ENCODE data around the gene LAMC3.

The LAMC3 gene

GRCh38 chr9:131013015-131013755 is 4.2 kb downstream of the LAMC3 start:
- no peak for DNase-seq

- DNase-seq = no peak
These were observed 5.0 kb downstream of the LAMC3 start for GRCh38 chr9:131013771-131014676.

- DNase-seq = no peak
These were observed 6.1 kb downstream of the LAMC3 start for GRCh38 chr9:131015112-131015511.

GRCh38 chr9:131015876-131016397 is 7.0 kb downstream of the LAMC3 start:
- DNase-seq = no peak

- no peak for DNase-seq
These were observed 8.1 kb downstream of the LAMC3 start for GRCh38 chr9:131017067-131017466.

GRCh38 chr9:131018621-131019020 is 9.6 kb downstream of the LAMC3 start:
- DNase-seq = no peak

GRCh38 chr9:131019388-131020239 is 10.6 kb downstream of the LAMC3 start:
- no peak for DNase-seq

GRCh38 chr9:131020388-131020787 is 11.4 kb downstream of the LAMC3 start:
- no peak for DNase-seq

GRCh38 chr9:131020862-131021261 is 11.9 kb downstream of the LAMC3 start:
- DNase-seq = no peak

- no peak for DNase-seq
These were observed 12.8 kb downstream of the LAMC3 start for GRCh38 chr9:131021785-131022184.

- DNase-seq = no peak
These were observed 16.2 kb downstream of the LAMC3 start for GRCh38 chr9:131024978-131025868.

- no peak for DNase-seq
These were observed 17.2 kb downstream of the LAMC3 start for GRCh38 chr9:131025953-131026858.

- DNase-seq = no peak
These were observed 18.3 kb downstream of the LAMC3 start for GRCh38 chr9:131027048-131027871.

GRCh38 chr9:131027872-131028179 is 18.9 kb downstream of the LAMC3 start:
- no peak for DNase-seq

GRCh38 chr9:131028221-131028884 is 19.4 kb downstream of the LAMC3 start:
- DNase-seq = no peak

GRCh38 chr9:131028931-131029573 is 20.1 kb downstream of the LAMC3 start:
- no peak for DNase-seq

GRCh38 chr9:131029574-131029952 is 20.6 kb downstream of the LAMC3 start:
- no peak for DNase-seq

- no peak for DNase-seq
These were observed 21.4 kb downstream of the LAMC3 start for GRCh38 chr9:131030239-131031004.

Data from NCI-H2029 (cell line).